GM12878 (cell line): ENCODE data around the gene RGS5. TPM values are rescaled to one million over a fixed set of nuclear protein-coding genes. Genes with fewer than 3 reads are reported as not detected.

Experiments used
- CHD4 ChIP-seq: fragments of 200-600 bp; sonication (generic); IDR thresholded peaks from 2 replicates; pipeline ENCODE4 v1.6.1; 2016; ENCODE audit warnings: mild to moderate bottlenecking
- CUX1 ChIP-seq: IDR thresholded peaks from 2 replicates; pipeline ENCODE4 v1.6.1; 2012; ENCODE audit warnings: improper control_type of control experiment, low read depth, low read length; ENCODE audit not compliant: insufficient replicate concordance
- ELK1 ChIP-seq: IDR thresholded peaks from 2 replicates; pipeline ENCODE4 v1.6.1; 2012; ENCODE audit warnings: low read depth, low read length, improper control_type of control experiment
- EZH2 ChIP-seq: IDR thresholded peaks from 2 replicates; pipeline ENCODE4 v1.6.1; 2012; ENCODE audit warnings: low read depth, mild to moderate bottlenecking, control low read depth, inconsistent platforms, low read length, borderline replicate concordance; ENCODE audit not compliant: control insufficient read depth
- NFYB ChIP-seq: IDR thresholded peaks from 2 replicates; pipeline ENCODE4 v1.6.1; 2011; ENCODE audit warnings: low read depth, mild to moderate bottlenecking, low read length, improper control_type of control experiment, moderate library complexity; ENCODE audit not compliant: insufficient read depth
- PAX5 ChIP-seq: IDR thresholded peaks from 2 replicates; pipeline ENCODE4 v1.6.1; 2011; ENCODE audit warnings: low read depth, low read length, borderline replicate concordance
- SREBF2 ChIP-seq: IDR thresholded peaks from 2 replicates; pipeline ENCODE4 v1.6.1; 2012; ENCODE audit warnings: mild to moderate bottlenecking, low read length
- ZBTB4 ChIP-seq: fragments of 450-650 bp; formaldehyde crosslinking; IDR thresholded peaks from 2 replicates; pipeline ENCODE4 v1.4.0; 2022; ENCODE audit warnings: mild to moderate bottlenecking, moderate library complexity
- polyA plus RNA-seq, 11 experiments: library from polyadenylated mRNA; depleted of rRNA in 4 of 11; unstranded in 6 of 11; stranded (reverse) in 5 of 11; fragments of >200 nt; fragmentation: Nextera tagmentation in 4 of 11; fragmentation: Illumina TruSeq in 1 of 11; extraction: Ambion mirVana in 4 of 11; extraction: Trizol in 1 of 11; gene quantifications; 1 replicate in 1 of 11; 2 replicates in 10 of 11; pipeline versions ENCODE4 v1.2.1 to v1.2.3, GENCODE V29; 2011 to 2016; ENCODE audit warnings: inconsistent platforms in 2 of 11, missing spikeins in 2 of 11, low read depth in 1 of 11
- total RNA-seq, 4 experiments: library from RNA; depleted of rRNA in 3 of 4; stranded (reverse); fragments of >200 nt in 3 of 4; fragmentation: Illumina TruSeq in 1 of 4; extraction: Trizol in 1 of 4; gene quantifications; 2 replicates each; pipeline versions ENCODE4 v1.2.1 to v1.2.3, GENCODE V29; 2013 to 2021

Gene RGS5
- total and polyA plus RNA-seq, 10 of the 15 experiments (the other 5 are each of a cell fraction or from before 2014, with no cell fraction given), result 0.63 to 7.4 (median 2.8) TPM

- TF ChIP-seq CUX1, result no peak
- TF ChIP-seq PAX5, result no peak
- TF ChIP-seq ZBTB4, result no peak
- TF ChIP-seq SREBF2, result no peak
- TF ChIP-seq NFYB, result no peak
- no peak for TF ChIP-seq CHD4
- TF ChIP-seq EZH2, result no peak
- TF ChIP-seq ELK1, result no peak
Observed at GRCh38 chr1:163202833-163203451, at the start of gene RGS5 (continued).
